Activated CD4-positive, alpha-beta T cell treated with anti-CD3 and anti-CD28 coated beads, Interleukin-2, amount 50 U/mL, for 16 hours (primary cell): ENCODE results near the gene GALNT9.
"Not testable (repeated sequence)": the region's sequence is repeated elsewhere in the genome, so short reads cannot be mapped to it uniquely, and the experiment has no call there.

Experiments used
- DNase-seq: peaks from one replicate; pipeline ENCODE4 v3.0.0-alpha.2; 2020

GALNT9 gene

DNA sequence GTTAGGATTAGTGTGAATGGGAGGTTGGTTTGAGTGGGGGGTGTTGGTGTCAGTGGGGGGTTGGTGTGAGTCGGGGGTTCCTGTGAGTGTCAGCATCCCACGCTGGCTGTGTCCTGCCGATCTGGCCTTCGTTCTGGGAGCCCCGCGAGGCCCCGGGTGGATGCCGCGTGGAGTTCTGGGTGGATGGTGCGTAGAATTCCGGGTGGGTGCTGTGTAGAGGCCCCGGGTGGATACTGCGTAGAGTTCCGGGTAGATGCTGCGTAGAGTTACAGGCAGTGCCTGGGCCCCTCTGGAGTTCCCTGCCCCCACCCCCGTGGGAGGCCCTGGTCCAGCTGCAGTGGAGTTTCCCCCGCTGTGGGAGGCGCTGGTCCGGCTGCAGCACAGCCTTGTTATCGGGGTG lies 176.4 kb downstream of the GALNT9 start:
- DNase-seq: no peak

- no peak for DNase-seq
Observed at GRCh38 chr12:132152411-132152821, 177.0 kb downstream of the GALNT9 start.

DNA sequence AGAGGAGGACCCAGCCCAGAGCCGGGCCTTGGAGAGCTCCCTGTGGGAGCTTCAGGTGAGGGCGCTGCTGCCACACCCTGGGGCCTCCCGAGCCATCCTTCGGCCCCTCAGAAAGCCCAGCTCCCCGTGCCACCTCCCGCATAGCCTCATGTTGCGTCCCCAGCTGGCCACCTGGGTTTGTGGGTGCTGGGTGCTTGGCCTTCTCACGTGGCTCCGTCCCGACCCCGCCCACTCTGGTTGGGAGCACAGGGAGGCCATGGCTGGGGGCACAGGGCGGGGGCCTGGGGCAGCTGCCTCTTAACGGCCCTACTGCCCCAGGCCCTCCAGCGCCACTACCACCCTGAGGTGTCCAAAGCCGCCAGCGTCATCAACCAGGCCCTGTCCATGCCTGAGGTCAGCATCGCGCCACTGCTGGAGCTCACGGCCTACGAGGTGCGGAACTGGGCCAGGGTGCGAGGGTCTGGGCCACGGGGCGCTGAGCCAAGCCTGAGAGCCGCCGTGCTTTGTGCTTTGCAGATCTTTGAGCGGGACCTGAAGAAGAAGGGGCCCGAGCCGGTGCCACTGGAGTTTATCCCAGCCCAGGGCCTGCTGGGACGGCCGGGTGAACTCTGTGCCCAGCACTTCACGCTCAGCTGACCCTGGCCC lies 177.5 kb downstream of the GALNT9 start:
- DNase-seq: no peak

- DNase-seq: no peak
Observed at GRCh38 chr12:132151145-132151765, 178.1 kb downstream of the GALNT9 start.

GRCh38 chr12:132150780-132151144 lies 178.6 kb downstream of the GALNT9 start:
- DNase-seq: no peak

- not testable (repeated sequence) for DNase-seq
Observed at GRCh38 chr12:132149526-132149925, 179.9 kb downstream of the GALNT9 start.

DNA sequence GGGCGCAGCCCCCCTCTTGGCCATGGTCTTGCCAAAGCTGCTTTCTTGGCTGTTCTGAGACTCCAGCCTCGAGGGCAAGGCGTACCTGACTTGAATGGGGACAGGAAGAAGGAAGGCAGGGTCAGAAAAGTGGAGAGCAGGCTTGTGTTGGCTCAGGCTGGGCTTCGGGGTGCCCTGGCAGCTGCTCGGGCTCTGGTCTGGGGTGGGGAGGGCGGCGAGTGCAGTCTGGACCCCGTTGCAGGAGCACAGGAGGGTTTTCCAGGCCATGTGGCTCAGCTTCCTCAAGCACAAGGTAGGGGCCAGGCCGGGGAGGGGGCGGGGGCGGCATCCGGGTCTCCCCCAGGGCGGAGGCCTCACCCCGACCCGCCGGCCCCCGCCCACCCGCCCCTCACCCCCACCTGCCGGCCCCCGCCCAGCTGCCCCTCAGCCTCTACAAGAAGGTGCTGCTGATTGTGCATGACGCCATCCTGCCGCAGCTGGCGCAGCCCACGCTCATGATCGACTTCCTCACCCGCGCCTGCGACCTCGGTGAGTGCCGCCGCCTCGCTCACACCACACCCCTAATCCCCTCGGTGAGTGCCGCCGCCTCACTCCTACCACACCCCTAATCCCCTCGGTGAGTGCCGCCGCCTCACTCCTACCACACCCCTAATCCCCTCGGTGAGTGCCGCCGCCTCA lies 180.9 kb downstream of the GALNT9 start:
- no peak for DNase-seq

GRCh38 chr12:132147423-132148367 lies 181.7 kb downstream of the GALNT9 start:
- DNase-seq: no peak

- DNase-seq: no peak
Observed at GRCh38 chr12:132146772-132147422, 182.5 kb downstream of the GALNT9 start.
